MCF 10A (cell line): Measurements from ENCODE around the gene LRMDA. TPM values are rescaled to one million over a fixed set of nuclear protein-coding genes. Genes with fewer than 3 reads are reported as not detected.

Source experiments
- BruUV-seq: library from RNA; stranded (reverse); fragments of 400-500 nt; replicated peaks from 2 replicates; lab custom pipeline; 2021; lab: Mats Ljungman, UMichigan
- CTCF ChIA-PET: fragments of 300-600 bp; sonication (Branson Sonifier 250); formaldehyde crosslinking; extraction: SDS; loops from one replicate; lab custom pipeline; 2021; ENCODE audit warnings: antibody characterized with exemption, inconsistent platforms; lab: Yijun Ruan, JAX
- POLR2A ChIA-PET: fragments of 300-600, 350-650 bp; sonication (Branson Sonifier 250); formaldehyde crosslinking; extraction: SDS; loops from one replicate; lab custom pipeline; 2020; ENCODE audit warnings: antibody characterized with exemption, inconsistent platforms; lab: Yijun Ruan, JAX
- DNase-seq: peaks from one replicate; pipeline ENCODE4 v3.0.0-alpha.2; 2018; ENCODE audit not compliant: unreplicated experiment
- H3K27ac Mint-ChIP-seq: one replicate; pipeline ENCODE4 v1.8.0; 2022; ENCODE audit warnings: mild to moderate bottlenecking, low read depth, mixed read lengths; ENCODE audit not compliant: unreplicated experiment
- H3K27me3 Mint-ChIP-seq: one replicate; pipeline ENCODE4 v1.8.0; 2022; ENCODE audit warnings: mixed read lengths; ENCODE audit not compliant: insufficient read depth, unreplicated experiment
- H3K36me3 Mint-ChIP-seq: one replicate; pipeline ENCODE4 v1.8.0; 2022; ENCODE audit warnings: mild to moderate bottlenecking, moderate library complexity, mixed read lengths; ENCODE audit not compliant: insufficient read depth, unreplicated experiment
- H3K4me1 Mint-ChIP-seq: one replicate; pipeline ENCODE4 v1.8.0; 2022; ENCODE audit warnings: mixed read lengths; ENCODE audit not compliant: insufficient read depth, unreplicated experiment
- H3K4me3 Mint-ChIP-seq: one replicate; pipeline ENCODE4 v1.8.0; 2022; ENCODE audit warnings: mild to moderate bottlenecking, moderate library complexity, mixed read lengths; ENCODE audit not compliant: unreplicated experiment
- H3K9me3 Mint-ChIP-seq: one replicate; pipeline ENCODE4 v1.8.0; 2022; ENCODE audit warnings: mixed read lengths; ENCODE audit not compliant: unreplicated experiment
- intact Hi-C: fragments of 100-400 bp; cut with micrococcal nuclease; formaldehyde crosslinking; loops from 2 replicates; pipeline ENCODE4 v1.14.1; 2022
- total RNA-seq: library from RNA; stranded (reverse); gene quantifications from 2 replicates; pipeline ENCODE4 v1.2.3, GENCODE V29; 2022
- TF ChIP-seq, protein P1 (sequence below): fragments of 200-600 bp; IDR thresholded peaks from one replicate; pipeline ENCODE4 v1.8.0; 2022; ENCODE audit warnings: antibody characterized with exemption, mild to moderate bottlenecking; ENCODE audit not compliant: unreplicated experiment

LRMDA gene
- total RNA-seq, 1 experiment from 2014 or later, result not detected

DNA sequence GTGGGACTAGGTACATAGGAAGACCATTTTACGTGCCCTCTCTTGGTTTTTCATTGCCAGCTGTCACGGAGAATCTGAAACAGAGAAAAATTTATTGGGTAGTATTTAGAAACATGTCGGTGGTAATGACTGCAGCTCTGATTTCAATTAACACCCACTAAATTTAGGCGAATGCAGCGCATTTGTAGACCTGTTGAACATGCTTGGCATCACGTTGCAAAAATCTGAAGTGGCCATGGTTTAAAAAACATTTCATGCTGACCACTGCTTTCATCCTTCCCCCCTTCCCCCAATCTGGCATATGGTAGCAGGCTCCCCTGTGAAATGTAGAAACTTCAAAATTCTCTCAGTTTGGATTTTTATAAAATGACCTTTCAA is 34.0 kb downstream of the LRMDA start:
- BruUV-seq, result no TSS peak
- TF ChIP-seq, protein P1, sequence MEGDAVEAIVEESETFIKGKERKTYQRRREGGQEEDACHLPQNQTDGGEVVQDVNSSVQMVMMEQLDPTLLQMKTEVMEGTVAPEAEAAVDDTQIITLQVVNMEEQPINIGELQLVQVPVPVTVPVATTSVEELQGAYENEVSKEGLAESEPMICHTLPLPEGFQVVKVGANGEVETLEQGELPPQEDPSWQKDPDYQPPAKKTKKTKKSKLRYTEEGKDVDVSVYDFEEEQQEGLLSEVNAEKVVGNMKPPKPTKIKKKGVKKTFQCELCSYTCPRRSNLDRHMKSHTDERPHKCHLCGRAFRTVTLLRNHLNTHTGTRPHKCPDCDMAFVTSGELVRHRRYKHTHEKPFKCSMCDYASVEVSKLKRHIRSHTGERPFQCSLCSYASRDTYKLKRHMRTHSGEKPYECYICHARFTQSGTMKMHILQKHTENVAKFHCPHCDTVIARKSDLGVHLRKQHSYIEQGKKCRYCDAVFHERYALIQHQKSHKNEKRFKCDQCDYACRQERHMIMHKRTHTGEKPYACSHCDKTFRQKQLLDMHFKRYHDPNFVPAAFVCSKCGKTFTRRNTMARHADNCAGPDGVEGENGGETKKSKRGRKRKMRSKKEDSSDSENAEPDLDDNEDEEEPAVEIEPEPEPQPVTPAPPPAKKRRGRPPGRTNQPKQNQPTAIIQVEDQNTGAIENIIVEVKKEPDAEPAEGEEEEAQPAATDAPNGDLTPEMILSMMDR, result no peak
- ChIA-PET POLR2A (no interaction called here), CTCF (no interaction called here)
- no peaks in the 10 kb centered on the region for H3K36me3 Mint-ChIP-seq
- DNase-seq, result no peak
- intact Hi-C loops, result no loop called here
- H3K4me1 Mint-ChIP-seq, result peaks cover 22% of the 10 kb centered on the region
- H3K27me3 Mint-ChIP-seq, result no peaks in the 10 kb centered on the region
- H3K27ac Mint-ChIP-seq, result no peak overlapping the region
- no peaks in the 10 kb centered on the region for H3K9me3 Mint-ChIP-seq
- H3K4me3 Mint-ChIP-seq, result no peak overlapping the region

- CTCF ChIA-PET, result no interaction called here
- H3K9me3 Mint-ChIP-seq, result no peaks in the 10 kb centered on the region
- H3K36me3 Mint-ChIP-seq, result no peaks in the 10 kb centered on the region
- no TSS peak for BruUV-seq
- DNase-seq, result no peak
- POLR2A ChIA-PET, result no interaction called here
- TF ChIP-seq, protein P1, result no peak
- no peak overlapping the region for H3K27ac Mint-ChIP-seq
- H3K4me1 Mint-ChIP-seq, result peaks cover 22% of the 10 kb centered on the region
- intact Hi-C loops, result no loop called here
- no peak overlapping the region for H3K4me3 Mint-ChIP-seq
- no peaks in the 10 kb centered on the region for H3K27me3 Mint-ChIP-seq
Measured at GRCh38 chr10:75466001-75466400, 34.6 kb downstream of the LRMDA start.

DNA sequence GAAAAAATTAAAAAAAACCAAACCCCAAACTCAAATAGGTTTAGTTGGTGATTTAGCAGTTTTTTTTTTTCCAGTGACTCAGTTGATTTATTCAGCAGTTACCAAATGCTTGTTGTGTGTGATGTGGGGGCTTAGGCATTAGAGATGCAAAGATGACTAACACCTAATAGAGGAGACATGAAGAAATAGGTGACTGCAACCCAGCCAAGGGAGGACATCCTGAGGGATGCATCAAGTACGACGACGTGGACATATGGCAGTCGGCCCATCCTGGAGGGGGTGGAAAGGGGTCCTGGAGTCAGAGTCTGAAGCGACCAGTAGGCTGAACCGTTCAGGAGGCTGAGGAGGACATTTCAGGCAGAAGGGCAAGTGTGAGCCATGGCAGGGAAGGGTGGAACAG is 35.5 kb downstream of the LRMDA start:
- DNase-seq, result peak; percentile 58
- no peaks in the 10 kb centered on the region for H3K27me3 Mint-ChIP-seq

DNA sequence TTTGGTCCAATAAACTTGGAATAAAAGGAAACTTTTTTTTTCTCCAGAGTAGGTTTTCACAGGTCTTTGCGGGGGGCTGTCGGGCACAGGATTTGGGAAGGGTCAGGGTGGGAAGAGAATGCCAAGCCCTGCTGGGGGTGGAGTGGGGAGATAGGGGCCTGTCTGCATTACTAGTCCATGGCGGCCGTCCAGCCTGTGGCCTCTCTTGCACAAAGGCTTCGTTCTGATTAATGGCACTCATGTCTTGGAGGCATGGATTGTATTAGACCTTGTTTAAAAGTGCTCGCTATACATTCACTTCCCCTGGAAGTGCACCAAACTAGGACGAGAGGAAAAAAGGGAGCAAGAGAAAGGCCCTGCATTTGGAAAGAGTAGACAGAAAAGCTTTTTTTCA is 37.2 kb downstream of the LRMDA start:
- ChIA-PET CTCF (interaction anchor here (0.6 to 1.1 kb wide), 2 partner anchors 13 to 204 kb away, joined by 3 read pairs; no protein-coding TSS in a partner anchor), POLR2A (interaction anchor here (0.6 to 2.0 kb wide), 10 partner anchors 19 to 1256 kb away, joined by 3 to 19 read pairs (median 3); partner anchors contain the start of gene ZNF503)
- Mint-ChIP-seq H3K4me3 (no peak overlapping the region), H3K4me1 (peaks cover 22% of the 10 kb centered on the region), H3K9me3 (no peaks in the 10 kb centered on the region), H3K27me3 (no peaks in the 10 kb centered on the region), H3K36me3 (no peaks in the 10 kb centered on the region), H3K27ac (peak overlapping the region; percentile 0)
- TF ChIP-seq, protein P1, result no peak
- BruUV-seq, result no TSS peak
- intact Hi-C loops, result loop anchor here (1.0 kb wide), 1 partner anchor 67 kb away; the partner anchor contains the start of gene ZNF503
- no peak for DNase-seq

More for the DNA sequence above, 35.5 kb downstream of the LRMDA start:
- CTCF ChIA-PET, result no interaction called here
- no peaks in the 10 kb centered on the region for H3K36me3 Mint-ChIP-seq
- H3K4me1 Mint-ChIP-seq, result peaks cover 22% of the 10 kb centered on the region
- no peaks in the 10 kb centered on the region for H3K9me3 Mint-ChIP-seq
- POLR2A ChIA-PET, result no interaction called here
- intact Hi-C loops, result no loop called here
- no TSS peak for BruUV-seq
- no peak overlapping the region for H3K4me3 Mint-ChIP-seq
- TF ChIP-seq, protein P1, result no peak
- no peak overlapping the region for H3K27ac Mint-ChIP-seq
